ENCODE results near the gene RSRC1.

DNA sequence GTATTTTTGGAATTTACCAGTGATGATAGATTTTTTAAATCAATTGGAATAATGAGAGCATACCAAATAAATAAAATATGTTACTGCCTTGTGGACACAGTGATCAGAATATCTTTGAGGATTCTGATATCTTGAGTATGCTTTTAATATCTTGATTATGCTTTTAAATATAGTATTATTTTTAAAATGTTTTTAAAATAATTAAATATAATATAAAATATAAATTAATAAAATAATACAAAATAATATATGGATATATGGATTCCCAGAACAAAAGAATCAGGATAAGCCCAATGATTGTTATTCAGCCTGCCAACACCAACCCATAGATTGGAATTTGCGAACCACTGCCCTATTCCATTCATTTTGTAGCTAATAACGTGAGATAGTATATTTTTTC is 369.2 kb downstream of the RSRC1 start:
- TF ChIP-seq POLR2AphosphoS5 (IDR thresholded peaks at IDR 0.05; ENCODE audit: low read depth, low read length) (no peak), POLR2A (IDR thresholded peaks at IDR 0.05; ENCODE audit: low read depth, low read length) (no peak), TAF1 (IDR thresholded peaks at IDR 0.05; ENCODE audit: borderline replicate concordance, low read depth, low read length) (no peak)

Measured in GM12892 (cell line).